BE2C (cell line): Measurements from ENCODE around the gene DDX56.
"Not testable (repeated sequence)": the region's sequence is repeated elsewhere in the genome, so short reads cannot be mapped to it uniquely, and the experiment has no call there.

Experiments used
- DNase-seq: peaks from one replicate; pipeline ENCODE4 v3.0.0-alpha.2; 2020
- H3K27me3 ChIP-seq: fragments of 250-450 bp; sonication (Bioruptor Pico); 2 replicates; pipeline ENCODE4 v1.5.1; 2020; ENCODE audit warnings: mild to moderate bottlenecking
- H3K36me3 ChIP-seq: fragments of 250-450 bp; sonication (Bioruptor Pico); 2 replicates; pipeline ENCODE4 v1.5.1; 2020; ENCODE audit warnings: mild to moderate bottlenecking
- H3K4me1 ChIP-seq: fragments of 250-450 bp; sonication (Bioruptor Pico); 2 replicates; pipeline ENCODE4 v1.5.1; 2020
- H3K4me3 ChIP-seq: 2 replicates; pipeline ENCODE4 v1.5.1; 2011; ENCODE audit warnings: low read depth, low read length
- H3K9me3 ChIP-seq: fragments of 250-450 bp; sonication (Bioruptor Pico); 2 replicates; pipeline ENCODE4 v1.5.1; 2020
- CTCF ChIP-seq: IDR thresholded peaks from 2 replicates; pipeline ENCODE4 v1.5.1; 2012; ENCODE audit warnings: mild to moderate bottlenecking, low read depth, low read length

DDX56 gene

GRCh38 chr7:44561481-44561880 is 12.2 kb downstream of the DDX56 start:
- H3K4me1 ChIP-seq: no peaks in the 10 kb centered on the region
- H3K4me3 ChIP-seq: no peak overlapping the region
- no peaks in the 10 kb centered on the region for H3K9me3 ChIP-seq
- no peak for DNase-seq
- TF ChIP-seq CTCF: no peak
- H3K36me3 ChIP-seq: peaks cover 20% of the 10 kb centered on the region
- H3K27me3 ChIP-seq: no peaks in the 10 kb centered on the region

GRCh38 chr7:44559485-44559884 is 14.2 kb downstream of the DDX56 start:
- no peaks in the 10 kb centered on the region for H3K9me3 ChIP-seq
- no peaks in the 10 kb centered on the region for H3K27me3 ChIP-seq
- peaks cover 6% of the 10 kb centered on the region for H3K36me3 ChIP-seq
- no peak for TF ChIP-seq CTCF
- no peak for DNase-seq
- H3K4me3 ChIP-seq: no peak overlapping the region
- no peaks in the 10 kb centered on the region for H3K4me1 ChIP-seq

GRCh38 chr7:44557485-44557884 is 16.2 kb downstream of the DDX56 start:
- no peaks in the 10 kb centered on the region; the same call in 1 of the 2 replicates for H3K27me3 ChIP-seq
- H3K4me3 ChIP-seq: no peak overlapping the region
- no peak for TF ChIP-seq CTCF
- no peaks in the 10 kb centered on the region for H3K4me1 ChIP-seq
- no peaks in the 10 kb centered on the region for H3K36me3 ChIP-seq
- H3K9me3 ChIP-seq: no peaks in the 10 kb centered on the region
- DNase-seq: no peak

- H3K9me3 ChIP-seq: no peaks in the 10 kb centered on the region
- no peaks in the 10 kb centered on the region for H3K36me3 ChIP-seq
- H3K4me3 ChIP-seq: no peak overlapping the region
- no peak for DNase-seq
- no peak for TF ChIP-seq CTCF
- no peaks in the 10 kb centered on the region; the same call in 1 of the 2 replicates for H3K27me3 ChIP-seq
- no peaks in the 10 kb centered on the region for H3K4me1 ChIP-seq
These were observed 18.4 kb downstream of the DDX56 start for GRCh38 chr7:44555350-44555749.

GRCh38 chr7:44552473-44553005 is 21.2 kb downstream of the DDX56 start:
- not testable (repeated sequence) for DNase-seq, H3K4me1 ChIP-seq, H3K4me3 ChIP-seq, H3K36me3 ChIP-seq, H3K9me3 ChIP-seq, H3K27me3 ChIP-seq

- Histone ChIP-seq H3K4me3 (no peak overlapping the region), H3K27me3 (peaks cover 6% of the 10 kb centered on the region; the same call in 1 of the 2 replicates), H3K9me3 (no peaks in the 10 kb centered on the region), H3K4me1 (no peaks in the 10 kb centered on the region), H3K36me3 (no peaks in the 10 kb centered on the region)
- no peak for TF ChIP-seq CTCF
- no peak for DNase-seq
These were observed 24.3 kb downstream of the DDX56 start for GRCh38 chr7:44549457-44549856.

- DNase-seq: no peak
- Histone ChIP-seq H3K27me3 (peaks cover 6% of the 10 kb centered on the region; the same call in 1 of the 2 replicates), H3K9me3 (no peaks in the 10 kb centered on the region), H3K36me3 (no peaks in the 10 kb centered on the region), H3K4me3 (no peak overlapping the region), H3K4me1 (no peaks in the 10 kb centered on the region)
- TF ChIP-seq CTCF: no peak
These were observed 24.8 kb downstream of the DDX56 start for GRCh38 chr7:44548893-44549292.
